ENCODE measurements around the gene BAG3. TPM values are rescaled to one million over a fixed set of nuclear protein-coding genes. Genes with fewer than 3 reads are reported as not detected.

Gene BAG3
- total RNA-seq, 2 experiments from 2014 or later, result 14.5 to 15.0 TPM

GRCh38 chr10:119675483-119676170, 24.4 kb downstream of the BAG3 start:
- no peaks in the 10 kb centered on the region for H3K27me3 Mint-ChIP-seq
- ATAC-seq (ENCODE audit: low read depth) (no peak), DNase-seq (no peak)
- H3K27ac Mint-ChIP-seq, result no peak overlapping the region
- peaks cover 12% of the 10 kb centered on the region for H3K36me3 Mint-ChIP-seq
- no peak overlapping the region for H3K4me3 Mint-ChIP-seq
- POLR2A ChIA-PET, result no interaction called here
- no peaks in the 10 kb centered on the region for H3K9me3 Mint-ChIP-seq
- no peaks in the 10 kb centered on the region for H3K4me1 Mint-ChIP-seq

- peaks cover 1% of the 10 kb centered on the region for H3K27me3 Mint-ChIP-seq
- peaks cover 12% of the 10 kb centered on the region for H3K36me3 Mint-ChIP-seq
- DNase-seq, result no peak
- no peak overlapping the region for H3K4me3 Mint-ChIP-seq
- peaks cover 5% of the 10 kb centered on the region for H3K4me1 Mint-ChIP-seq
- POLR2A ChIA-PET, result no interaction called here
- H3K9me3 Mint-ChIP-seq, result no peaks in the 10 kb centered on the region
- H3K27ac Mint-ChIP-seq, result no peak overlapping the region
- no peak for ATAC-seq (ENCODE audit: low read depth)
Observed at GRCh38 chr10:119677126-119677525, 25.9 kb downstream of the BAG3 start.

GRCh38 chr10:119677904-119678755, 26.9 kb downstream of the BAG3 start:
- H3K27ac Mint-ChIP-seq, result no peak overlapping the region
- no peak overlapping the region for H3K4me3 Mint-ChIP-seq
- peaks cover 7% of the 10 kb centered on the region for H3K36me3 Mint-ChIP-seq
- H3K27me3 Mint-ChIP-seq, result peaks cover 2% of the 10 kb centered on the region
- no peak for ATAC-seq (ENCODE audit: low read depth)
- no peak for DNase-seq
- peaks cover 8% of the 10 kb centered on the region for H3K4me1 Mint-ChIP-seq
- POLR2A ChIA-PET, result no interaction called here
- no peaks in the 10 kb centered on the region for H3K9me3 Mint-ChIP-seq

- H3K27ac Mint-ChIP-seq, result no peak overlapping the region
- peaks cover 2% of the 10 kb centered on the region for H3K27me3 Mint-ChIP-seq
- ATAC-seq (ENCODE audit: low read depth) (no peak), DNase-seq (no peak)
- peaks cover 8% of the 10 kb centered on the region for H3K4me1 Mint-ChIP-seq
- POLR2A ChIA-PET, result interaction anchor here (0.5 kb wide), 1 partner anchor 556 kb away, joined by 3 read pairs; no protein-coding TSS in a partner anchor
- H3K9me3 Mint-ChIP-seq, result no peaks in the 10 kb centered on the region
- H3K36me3 Mint-ChIP-seq, result peaks cover 5% of the 10 kb centered on the region
- no peak overlapping the region for H3K4me3 Mint-ChIP-seq
Observed at GRCh38 chr10:119679480-119679829, 28.3 kb downstream of the BAG3 start.

GRCh38 chr10:119680050-119680449, 28.9 kb downstream of the BAG3 start:
- H3K4me3 Mint-ChIP-seq, result no peak overlapping the region
- H3K27me3 Mint-ChIP-seq, result peaks cover 2% of the 10 kb centered on the region
- POLR2A ChIA-PET, result interaction anchor here (0.5 kb wide), 1 partner anchor 556 kb away, joined by 3 read pairs; no protein-coding TSS in a partner anchor
- ATAC-seq (ENCODE audit: low read depth), result no peak
- H3K27ac Mint-ChIP-seq, result no peak overlapping the region
- peaks cover 5% of the 10 kb centered on the region for H3K36me3 Mint-ChIP-seq
- DNase-seq, result no peak
- peaks cover 8% of the 10 kb centered on the region for H3K4me1 Mint-ChIP-seq
- no peaks in the 10 kb centered on the region for H3K9me3 Mint-ChIP-seq

GRCh38 chr10:119680650-119681081, 29.5 kb downstream of the BAG3 start:
- DNase-seq, result no peak
- peaks cover 5% of the 10 kb centered on the region for H3K36me3 Mint-ChIP-seq
- POLR2A ChIA-PET, result no interaction called here
- H3K4me3 Mint-ChIP-seq, result no peak overlapping the region
- peaks cover 8% of the 10 kb centered on the region for H3K4me1 Mint-ChIP-seq
- no peak overlapping the region for H3K27ac Mint-ChIP-seq
- peaks cover 2% of the 10 kb centered on the region for H3K27me3 Mint-ChIP-seq
- H3K9me3 Mint-ChIP-seq, result no peaks in the 10 kb centered on the region
- ATAC-seq (ENCODE audit: low read depth), result no peak

GRCh38 chr10:119686465-119687191, 35.4 kb downstream of the BAG3 start:
- Mint-ChIP-seq H3K4me3 (peak overlapping the region; percentile 53), H3K4me1 (peaks cover 20% of the 10 kb centered on the region), H3K36me3 (no peaks in the 10 kb centered on the region), H3K27me3 (peaks cover 2% of the 10 kb centered on the region), H3K9me3 (no peaks in the 10 kb centered on the region), H3K27ac (no peak overlapping the region)
- DNase-seq, result peak; percentile 80
- POLR2A ChIA-PET, result interaction anchor here (0.6 to 1.1 kb wide), 2 partner anchors 38 to 232 kb away, joined by 3 read pairs; no protein-coding TSS in a partner anchor
- ATAC-seq (ENCODE audit: low read depth), result peak; percentile 85

- DNase-seq, result no peak
- no peak overlapping the region for H3K27ac Mint-ChIP-seq
- no peaks in the 10 kb centered on the region for H3K36me3 Mint-ChIP-seq
- H3K27me3 Mint-ChIP-seq, result no peaks in the 10 kb centered on the region
- POLR2A ChIA-PET, result interaction anchor here (0.6 to 1.1 kb wide), 2 partner anchors 37 to 231 kb away, joined by 3 read pairs; no protein-coding TSS in a partner anchor
- H3K4me1 Mint-ChIP-seq, result peaks cover 15% of the 10 kb centered on the region
- no peaks in the 10 kb centered on the region for H3K9me3 Mint-ChIP-seq
- ATAC-seq (ENCODE audit: low read depth), result no peak
- peak overlapping the region; percentile 53 for H3K4me3 Mint-ChIP-seq
Observed at GRCh38 chr10:119687192-119688032, 36.2 kb downstream of the BAG3 start.

GRCh38 chr10:119688033-119688508, 36.9 kb downstream of the BAG3 start:
- H3K36me3 Mint-ChIP-seq, result no peaks in the 10 kb centered on the region
- POLR2A ChIA-PET, result interaction anchor here (1.1 kb wide), 1 partner anchor 36 kb away, joined by 3 read pairs; no protein-coding TSS in a partner anchor
- H3K27ac Mint-ChIP-seq, result no peak overlapping the region

GRCh38 chr10:119689016-119689580, 37.9 kb downstream of the BAG3 start:
- Mint-ChIP-seq H3K4me1 (peaks cover 24% of the 10 kb centered on the region), H3K27me3 (no peaks in the 10 kb centered on the region), H3K27ac (no peak overlapping the region), H3K4me3 (no peak overlapping the region), H3K36me3 (no peaks in the 10 kb centered on the region), H3K9me3 (no peaks in the 10 kb centered on the region)
- ATAC-seq (ENCODE audit: low read depth), result no peak
- POLR2A ChIA-PET, result interaction anchor here (0.7 kb wide), 1 partner anchor 466 kb away, joined by 6 read pairs; no protein-coding TSS in a partner anchor
- DNase-seq, result no peak

More at GRCh38 chr10:119688033-119688508, 36.9 kb downstream of the BAG3 start:
- H3K27me3 Mint-ChIP-seq, result no peaks in the 10 kb centered on the region
- H3K4me3 Mint-ChIP-seq, result no peak overlapping the region
- H3K4me1 Mint-ChIP-seq, result peaks cover 16% of the 10 kb centered on the region
- no peak for DNase-seq
- H3K9me3 Mint-ChIP-seq, result no peaks in the 10 kb centered on the region
- no peak for ATAC-seq (ENCODE audit: low read depth)

GRCh38 chr10:119691726-119692125, 40.5 kb downstream of the BAG3 start:
- Mint-ChIP-seq H3K4me3 (no peak overlapping the region), H3K9me3 (no peaks in the 10 kb centered on the region), H3K4me1 (peaks cover 18% of the 10 kb centered on the region), H3K27me3 (peaks cover 2% of the 10 kb centered on the region), H3K36me3 (peaks cover 2% of the 10 kb centered on the region), H3K27ac (no peak overlapping the region)
- POLR2A ChIA-PET, result no interaction called here
- DNase-seq, result no peak
- no peak for ATAC-seq (ENCODE audit: low read depth)
